Hepatocyte (in vitro differentiated cells): Measurements from ENCODE around the gene MFSD6.

Experiments used
- EZH2 ChIP-seq: fragments of 200-600 bp; sonication (generic); IDR thresholded peaks from 2 replicates; pipeline ENCODE4 v1.6.1; 2016; ENCODE audit warnings: antibody characterized with exemption, mild to moderate bottlenecking, borderline replicate concordance
- EZH2phosphoT487 ChIP-seq: fragments of 200-600 bp; sonication (generic); IDR thresholded peaks from one replicate; pipeline ENCODE4 v1.6.1; 2018; ENCODE audit warnings: antibody characterized with exemption, mild to moderate bottlenecking, low read depth, moderate library complexity; ENCODE audit not compliant: unreplicated experiment, severe bottlenecking
- TF ChIP-seq, protein P1 (sequence below): fragments of 200-600 bp; sonication (generic); IDR thresholded peaks from 2 replicates; pipeline ENCODE4 v1.5.1; 2016; ENCODE audit warnings: antibody characterized with exemption, mild to moderate bottlenecking; ENCODE audit not compliant: poor library complexity

- TF ChIP-seq, protein P1, sequence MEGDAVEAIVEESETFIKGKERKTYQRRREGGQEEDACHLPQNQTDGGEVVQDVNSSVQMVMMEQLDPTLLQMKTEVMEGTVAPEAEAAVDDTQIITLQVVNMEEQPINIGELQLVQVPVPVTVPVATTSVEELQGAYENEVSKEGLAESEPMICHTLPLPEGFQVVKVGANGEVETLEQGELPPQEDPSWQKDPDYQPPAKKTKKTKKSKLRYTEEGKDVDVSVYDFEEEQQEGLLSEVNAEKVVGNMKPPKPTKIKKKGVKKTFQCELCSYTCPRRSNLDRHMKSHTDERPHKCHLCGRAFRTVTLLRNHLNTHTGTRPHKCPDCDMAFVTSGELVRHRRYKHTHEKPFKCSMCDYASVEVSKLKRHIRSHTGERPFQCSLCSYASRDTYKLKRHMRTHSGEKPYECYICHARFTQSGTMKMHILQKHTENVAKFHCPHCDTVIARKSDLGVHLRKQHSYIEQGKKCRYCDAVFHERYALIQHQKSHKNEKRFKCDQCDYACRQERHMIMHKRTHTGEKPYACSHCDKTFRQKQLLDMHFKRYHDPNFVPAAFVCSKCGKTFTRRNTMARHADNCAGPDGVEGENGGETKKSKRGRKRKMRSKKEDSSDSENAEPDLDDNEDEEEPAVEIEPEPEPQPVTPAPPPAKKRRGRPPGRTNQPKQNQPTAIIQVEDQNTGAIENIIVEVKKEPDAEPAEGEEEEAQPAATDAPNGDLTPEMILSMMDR = no peak
- TF ChIP-seq EZH2 = no peak
- TF ChIP-seq EZH2phosphoT487 = no peak
Observed at GRCh38 chr2:190537765-190538164, 129.6 kb downstream of the MFSD6 start.
